HG03196 (cell line): ENCODE measurements around the gene NIFK.
"Not testable (repeated sequence)": the region's sequence is repeated elsewhere in the genome, so short reads cannot be mapped to it uniquely, and the experiment has no call there.

Source experiments
- ATAC-seq: cut with Tn5 transposase; IDR thresholded peaks from one replicate; pipeline ENCODE4 v1.9.1; 2021; ENCODE audit not compliant: unreplicated experiment

NIFK gene

DNA sequence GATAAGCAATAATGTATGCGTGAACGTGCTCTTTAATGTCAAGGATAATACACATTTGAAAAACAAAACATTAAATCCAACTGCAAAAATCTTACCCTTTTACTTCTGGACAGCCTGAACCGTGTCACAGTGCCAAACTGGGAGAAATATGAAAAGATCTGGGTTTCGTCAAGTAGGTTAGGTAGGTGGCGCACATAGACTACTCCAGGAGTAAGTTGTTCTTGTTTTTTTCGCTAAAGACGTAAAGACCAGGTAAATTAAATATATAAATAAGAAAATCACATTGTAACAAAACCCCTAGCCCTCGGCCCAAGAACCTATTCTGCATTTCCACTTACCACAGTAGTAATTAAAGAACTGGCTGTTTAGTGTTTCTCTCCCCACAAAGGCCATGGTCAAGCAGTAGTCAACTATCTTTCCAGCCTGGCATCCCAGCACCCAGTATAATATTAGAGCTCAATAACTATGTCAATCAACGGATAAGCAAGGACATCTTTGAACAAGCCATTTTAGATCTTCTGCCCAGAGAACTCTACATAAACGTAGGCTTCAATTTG is 1.1 kb downstream of the NIFK start:
- ATAC-seq, result no peak

DNA sequence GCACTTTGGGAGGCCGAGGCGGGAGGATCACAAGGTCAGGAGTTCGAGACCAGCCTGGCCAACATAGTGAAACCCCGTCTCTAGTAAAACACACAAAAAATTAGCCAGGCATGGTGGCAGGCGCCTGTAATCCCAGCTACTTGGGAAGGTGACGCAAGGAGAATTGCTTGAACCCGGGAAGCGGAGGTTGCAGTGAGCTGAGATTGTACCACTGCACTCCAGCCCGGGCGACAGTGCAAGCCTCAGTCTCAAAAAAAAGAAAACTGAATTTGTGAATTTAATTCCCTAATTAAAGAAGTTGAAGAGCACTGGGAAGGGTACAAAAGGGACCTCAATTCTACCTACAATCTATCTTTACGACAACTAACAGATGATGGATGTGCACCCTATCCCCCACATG is 2.1 kb downstream of the NIFK start:
- ATAC-seq, result not testable (repeated sequence)

DNA sequence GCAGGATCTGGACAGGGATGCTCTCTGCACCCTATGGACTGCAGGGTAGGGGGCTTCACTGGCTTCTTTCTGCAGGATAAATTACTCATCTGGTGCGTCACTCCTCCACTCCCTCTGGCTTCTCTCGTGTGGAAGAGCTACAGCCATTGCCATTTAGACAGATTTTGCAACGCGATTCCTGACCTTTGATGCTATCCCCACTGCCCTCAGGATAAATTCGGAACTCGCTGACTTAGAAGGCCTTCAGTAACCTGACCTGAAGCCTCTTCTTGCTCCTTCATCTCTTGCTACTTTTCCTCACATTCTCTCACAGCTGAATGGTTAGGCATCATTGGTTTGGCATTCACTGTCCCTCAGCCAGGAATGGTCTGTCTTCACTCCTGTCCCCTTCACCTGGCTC is 5.3 kb downstream of the NIFK start:
- ATAC-seq, result no peak

- ATAC-seq, result no peak
These were observed 8.7 kb downstream of the NIFK start for GRCh38 chr2:121727950-121728349.

DNA sequence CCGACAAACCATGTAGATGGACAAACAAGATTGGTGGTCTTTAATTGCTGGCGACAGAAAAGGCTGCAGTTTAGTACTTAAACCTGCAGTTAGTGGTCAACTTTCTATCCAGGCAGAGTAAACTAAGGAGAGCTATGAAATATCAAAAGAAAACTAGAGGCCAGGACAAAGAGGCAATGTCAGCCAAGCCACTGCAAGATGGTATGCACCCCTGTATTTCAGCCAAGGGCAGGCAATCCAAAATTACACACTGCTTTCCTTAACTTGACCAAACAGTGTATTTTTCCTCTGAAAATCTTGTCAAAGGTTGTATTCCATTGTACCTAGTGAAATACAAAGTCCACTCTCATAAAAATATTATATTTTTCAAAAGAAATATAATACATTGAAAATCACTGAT is 9.3 kb downstream of the NIFK start:
- ATAC-seq, result no peak

DNA sequence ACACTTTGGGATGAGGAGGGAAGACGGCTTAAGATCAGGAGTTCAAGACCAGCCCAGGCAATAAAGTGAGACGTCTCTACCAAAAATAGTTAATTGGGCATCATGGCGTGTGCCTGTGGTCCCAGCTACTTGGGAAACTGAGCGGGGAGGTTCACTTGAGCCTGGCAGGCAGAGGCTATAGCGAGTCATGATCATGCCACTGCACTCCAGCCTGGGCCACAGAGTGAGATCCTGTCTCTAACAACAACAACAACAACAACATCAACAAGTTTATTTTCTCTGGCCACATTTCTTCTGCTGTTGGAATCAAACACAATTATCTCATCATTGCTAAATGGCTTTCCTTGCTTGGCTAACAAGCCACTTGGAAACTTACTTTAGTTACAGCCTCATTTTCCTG is 13.4 kb downstream of the NIFK start:
- ATAC-seq, result no peak

GRCh38 chr2:121722479-121722878 is 14.2 kb downstream of the NIFK start:
- ATAC-seq, result no peak

GRCh38 chr2:121721926-121722325 is 14.7 kb downstream of the NIFK start:
- ATAC-seq, result no peak

DNA sequence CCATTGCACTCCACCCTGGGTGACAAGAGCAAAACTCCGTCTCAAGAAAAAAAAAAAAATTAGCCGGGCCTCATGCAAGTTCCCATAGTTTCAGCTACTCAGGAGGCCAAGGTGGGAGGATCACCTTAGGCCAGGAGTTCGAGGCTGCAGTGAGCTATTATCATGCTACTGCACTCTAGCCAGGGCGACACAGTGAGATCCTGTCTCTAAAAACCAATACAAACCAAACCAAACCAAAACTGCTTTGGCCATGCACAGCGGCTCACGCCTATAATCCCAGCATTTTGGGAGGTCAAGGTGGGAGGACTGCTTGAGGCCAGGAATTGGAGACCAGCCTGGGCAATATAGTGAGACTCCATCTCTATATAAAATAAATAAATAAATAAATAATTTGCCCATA is 19.1 kb downstream of the NIFK start:
- no peak for ATAC-seq

GRCh38 chr2:121716126-121716525 is 20.5 kb downstream of the NIFK start:
- no peak for ATAC-seq

GRCh38 chr2:121711481-121711880 is 25.2 kb downstream of the NIFK start:
- not testable (repeated sequence) for ATAC-seq

DNA sequence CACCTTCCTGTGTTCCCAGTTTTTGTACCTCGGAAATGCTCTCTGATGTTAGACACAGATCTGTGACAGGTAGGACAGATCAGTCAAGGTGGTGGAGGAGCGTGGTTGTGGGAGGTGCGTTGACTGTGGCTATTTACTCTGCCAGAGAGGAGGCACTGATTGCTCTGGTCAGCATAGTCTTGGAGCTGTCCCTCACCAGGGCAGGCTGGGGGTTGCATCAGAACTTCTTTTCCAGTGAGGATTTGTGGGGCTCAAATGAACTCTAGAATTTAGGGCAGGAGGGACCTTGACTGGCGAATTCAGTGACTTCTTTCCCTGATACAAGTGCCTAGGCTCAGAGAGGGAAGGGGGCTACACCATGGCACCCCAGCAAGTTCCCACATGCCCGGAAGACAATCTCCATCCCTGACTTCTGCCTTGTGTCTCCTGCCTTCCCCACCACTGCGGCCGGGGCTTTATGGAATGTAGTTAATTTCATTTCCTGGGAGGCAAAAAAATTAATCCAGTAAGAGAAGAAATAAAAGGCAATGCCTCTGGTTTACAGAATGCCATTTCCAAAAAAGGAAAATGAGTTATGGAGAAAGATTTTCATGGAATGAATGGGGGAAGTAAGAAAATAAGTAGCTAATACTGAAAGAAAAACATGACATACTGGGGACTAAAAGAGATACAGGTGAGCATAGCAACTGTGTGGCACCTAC is 26.1 kb downstream of the NIFK start:
- ATAC-seq, result no peak

- ATAC-seq, result no peak
These were observed 26.8 kb downstream of the NIFK start for GRCh38 chr2:121709776-121710469.

DNA sequence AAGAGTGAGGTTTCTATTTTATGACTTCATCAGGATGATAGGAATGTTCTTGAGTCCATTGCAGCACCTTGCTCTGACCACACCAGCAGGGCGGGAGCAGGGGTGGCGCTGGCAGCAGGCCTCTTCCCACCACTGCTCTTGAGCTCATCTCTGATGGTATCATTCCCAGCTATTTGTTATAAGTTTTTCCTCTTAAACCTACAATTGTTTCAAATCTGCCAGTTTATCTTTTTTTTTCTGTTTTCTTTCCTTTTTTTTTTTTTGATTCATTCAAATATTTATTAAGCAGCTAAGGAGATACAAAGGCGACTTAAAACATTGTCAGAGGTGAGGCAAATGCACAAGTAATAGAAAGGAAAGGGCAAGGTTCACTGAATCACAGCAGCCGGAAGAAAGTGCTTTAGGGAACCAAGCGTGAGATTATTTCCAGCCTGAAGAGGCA is 28.7 kb downstream of the NIFK start:
- ATAC-seq, result no peak

DNA sequence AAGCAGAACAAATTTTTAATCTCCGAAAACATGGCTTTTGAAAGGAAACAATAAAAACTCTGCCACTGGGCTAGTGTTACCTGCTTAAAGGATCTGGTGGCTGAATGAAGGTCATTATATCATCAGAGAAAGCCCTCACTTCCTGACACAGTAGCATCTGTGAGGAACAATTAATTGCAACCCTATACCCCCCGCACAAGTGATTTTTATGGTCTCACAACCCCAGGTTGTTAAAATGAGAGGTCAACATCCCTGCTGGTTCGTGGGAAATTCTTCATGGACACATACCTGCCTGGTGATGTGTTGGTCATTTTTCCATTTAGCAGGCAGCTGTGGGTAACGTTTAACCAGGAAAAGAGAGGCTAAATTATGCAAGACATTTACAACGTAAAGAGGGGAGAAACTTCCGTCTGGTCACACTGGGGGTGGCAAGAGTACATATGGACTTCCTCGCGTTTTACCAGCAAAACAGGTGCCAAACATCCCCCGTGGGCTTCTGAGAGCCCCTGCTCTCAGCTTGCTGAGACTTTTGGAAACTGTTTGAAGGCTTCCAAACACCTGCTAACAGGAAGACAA is 29.2 kb downstream of the NIFK start:
- ATAC-seq, result no peak

DNA sequence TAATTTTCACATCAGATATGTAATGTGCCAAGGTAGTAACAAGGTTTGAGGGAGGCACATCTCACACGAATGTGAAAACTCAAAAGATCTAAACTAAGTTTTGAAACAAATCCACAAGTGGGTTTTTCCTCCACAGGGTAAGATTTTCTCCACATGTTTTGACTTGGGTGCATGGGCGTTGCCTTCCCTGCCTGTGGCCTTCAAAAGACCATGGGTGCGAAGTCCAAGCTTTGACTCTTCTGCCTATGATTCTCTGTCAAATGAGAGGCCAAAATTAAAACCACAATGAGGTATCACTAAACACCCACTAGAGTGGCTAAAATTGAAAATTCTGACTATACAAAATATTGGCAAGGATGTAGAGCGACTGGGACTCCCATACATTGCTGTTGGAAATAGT is 30.7 kb downstream of the NIFK start:
- ATAC-seq, result no peak

DNA sequence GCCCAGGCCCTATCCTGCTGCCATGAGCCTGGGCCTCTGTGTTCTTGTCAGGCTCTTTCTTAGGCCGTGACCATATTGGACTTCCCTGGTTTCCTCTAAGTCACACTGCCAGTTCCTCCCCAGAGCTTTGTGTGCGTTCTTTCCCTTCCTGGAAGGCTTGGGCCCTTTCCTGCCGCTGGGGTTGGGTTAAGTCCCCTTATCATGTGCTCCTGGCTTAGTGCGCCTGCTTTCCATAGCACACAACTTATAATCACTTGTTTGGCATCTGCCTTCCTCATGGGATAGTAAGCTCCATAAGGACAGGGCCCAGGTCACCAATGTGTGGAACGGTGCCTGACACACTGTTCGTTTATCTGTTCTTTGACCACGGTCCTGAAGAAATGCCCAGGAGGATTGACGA is 31.3 kb downstream of the NIFK start:
- no peak for ATAC-seq

- ATAC-seq, result not testable (repeated sequence)
These were observed 34.9 kb downstream of the NIFK start for GRCh38 chr2:121701761-121702160.

GRCh38 chr2:121699421-121700333 is 37.0 kb downstream of the NIFK start:
- ATAC-seq, result peak; percentile 99

GRCh38 chr2:121698318-121698930 is 38.3 kb downstream of the NIFK start:
- ATAC-seq, result no peak
